Ammon's horn (tissue), 1 donor: Measurements from ENCODE around the gene ATPAF1.
"Not testable (repeated sequence)": the region's sequence is repeated elsewhere in the genome, so short reads cannot be mapped to it uniquely, and the experiment has no call there.

Source experiments
- DNase-seq: peaks from one replicate; pipeline ENCODE4 v3.0.0-alpha.2; 2016; ENCODE audit warnings: low spot score

Gene ATPAF1

DNA sequence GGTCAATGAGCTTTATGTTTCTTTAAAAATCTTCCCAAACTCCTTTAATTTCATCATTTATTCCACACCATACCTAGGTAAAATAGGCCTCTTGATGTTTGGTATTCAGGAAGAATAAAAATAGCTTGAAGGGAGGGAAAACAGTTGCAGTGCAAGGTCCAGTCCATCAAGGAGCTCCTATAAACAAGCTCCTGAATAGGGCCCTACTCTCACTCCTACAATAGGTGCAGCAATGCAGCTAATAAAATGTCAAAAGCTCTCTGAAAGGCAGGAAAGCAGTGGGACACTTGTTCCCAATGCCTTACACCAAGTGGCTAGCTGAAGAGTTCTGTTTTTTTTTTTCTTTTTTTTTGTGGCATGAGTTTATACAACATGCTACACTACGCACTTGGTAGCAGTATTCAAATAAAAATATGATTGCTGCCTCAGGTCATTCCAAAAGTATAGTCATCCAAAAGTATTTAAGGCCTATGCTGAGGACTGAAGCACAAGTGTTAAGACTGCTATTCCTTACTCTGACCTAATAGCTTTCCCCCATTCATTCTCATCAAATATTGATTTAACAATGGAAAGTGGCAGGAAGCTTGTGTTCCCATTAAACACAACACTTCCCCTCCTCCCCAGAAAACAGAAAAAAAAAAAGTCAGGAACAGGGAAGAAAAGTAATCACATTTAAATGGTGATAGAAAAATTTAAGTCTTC, 13.3 kb upstream of the ATPAF1 start:
- DNase-seq = peak; percentile 39

DNA sequence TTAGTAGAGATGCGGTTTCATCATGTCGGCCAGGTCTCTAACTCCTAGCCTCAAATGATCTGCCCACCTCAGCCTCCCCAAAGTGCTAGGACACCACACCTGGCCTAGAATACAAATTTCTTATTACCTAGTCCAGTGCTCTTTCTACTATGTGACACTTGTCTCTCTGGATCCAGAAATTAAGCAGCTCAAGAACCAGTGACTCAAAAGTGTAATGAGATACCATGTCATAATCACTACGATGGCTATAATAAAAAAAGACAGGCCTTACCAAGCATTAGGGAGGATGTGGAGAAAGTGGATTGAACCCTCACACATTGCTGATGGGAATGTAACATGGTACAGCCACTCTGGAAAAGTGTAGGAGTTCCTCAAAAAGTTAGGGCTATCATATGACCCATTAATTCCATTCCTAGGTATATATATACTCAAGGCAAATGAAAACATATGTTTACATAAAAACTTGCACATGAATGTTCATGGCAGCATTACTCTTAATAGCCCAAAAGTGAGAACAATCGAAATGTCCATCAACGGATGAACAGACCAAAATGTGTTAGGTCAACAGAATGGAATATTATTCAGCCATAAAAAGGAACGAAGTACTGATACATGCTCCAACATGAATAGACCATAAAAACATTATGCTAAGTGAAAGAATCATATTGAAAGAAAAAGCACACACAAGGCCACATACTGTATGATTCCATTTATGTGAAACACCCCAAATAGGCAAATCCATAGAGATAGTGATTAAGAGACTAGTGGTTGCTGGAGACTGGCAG, 11.8 kb upstream of the ATPAF1 start:
- no peak for DNase-seq

DNA sequence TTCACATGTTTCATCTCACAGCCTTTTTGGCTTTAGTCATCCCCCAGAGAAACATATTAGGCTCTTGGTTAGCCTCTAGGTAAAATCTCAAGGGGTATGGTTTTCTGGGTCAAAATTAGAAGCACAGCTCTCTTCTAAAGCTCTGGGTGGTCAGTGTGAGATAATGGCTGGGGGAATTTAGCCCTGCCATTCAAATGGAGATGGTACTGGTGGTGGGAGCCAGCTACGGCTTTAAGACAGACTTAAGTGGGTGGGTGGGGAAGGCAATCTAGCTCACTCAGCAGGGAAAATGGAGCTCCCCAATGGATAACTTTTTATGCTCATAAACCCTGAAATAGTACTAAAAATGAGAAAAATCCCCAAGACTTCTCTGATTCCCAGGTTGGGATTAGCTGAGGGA, 9.2 kb upstream of the ATPAF1 start:
- DNase-seq = no peak

DNA sequence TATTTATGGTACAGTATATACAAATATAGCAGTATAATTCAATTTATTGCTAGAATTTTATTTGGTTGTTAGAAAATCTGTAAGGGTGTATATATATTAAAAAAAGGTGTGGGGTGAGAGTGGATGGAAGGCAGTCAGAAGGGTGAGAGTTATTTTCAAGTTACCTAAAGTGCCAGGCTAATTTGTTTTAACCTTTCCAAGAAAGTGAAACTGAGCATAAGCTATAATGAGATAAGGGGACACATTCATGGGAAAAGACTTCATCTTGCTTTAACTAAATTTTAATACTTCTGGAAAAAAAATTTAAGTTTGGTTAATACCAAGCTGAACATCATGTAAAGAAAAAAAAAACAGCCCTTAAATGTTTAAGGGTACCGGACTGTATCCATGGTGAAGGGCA, 8.4 kb upstream of the ATPAF1 start:
- no peak for DNase-seq

DNA sequence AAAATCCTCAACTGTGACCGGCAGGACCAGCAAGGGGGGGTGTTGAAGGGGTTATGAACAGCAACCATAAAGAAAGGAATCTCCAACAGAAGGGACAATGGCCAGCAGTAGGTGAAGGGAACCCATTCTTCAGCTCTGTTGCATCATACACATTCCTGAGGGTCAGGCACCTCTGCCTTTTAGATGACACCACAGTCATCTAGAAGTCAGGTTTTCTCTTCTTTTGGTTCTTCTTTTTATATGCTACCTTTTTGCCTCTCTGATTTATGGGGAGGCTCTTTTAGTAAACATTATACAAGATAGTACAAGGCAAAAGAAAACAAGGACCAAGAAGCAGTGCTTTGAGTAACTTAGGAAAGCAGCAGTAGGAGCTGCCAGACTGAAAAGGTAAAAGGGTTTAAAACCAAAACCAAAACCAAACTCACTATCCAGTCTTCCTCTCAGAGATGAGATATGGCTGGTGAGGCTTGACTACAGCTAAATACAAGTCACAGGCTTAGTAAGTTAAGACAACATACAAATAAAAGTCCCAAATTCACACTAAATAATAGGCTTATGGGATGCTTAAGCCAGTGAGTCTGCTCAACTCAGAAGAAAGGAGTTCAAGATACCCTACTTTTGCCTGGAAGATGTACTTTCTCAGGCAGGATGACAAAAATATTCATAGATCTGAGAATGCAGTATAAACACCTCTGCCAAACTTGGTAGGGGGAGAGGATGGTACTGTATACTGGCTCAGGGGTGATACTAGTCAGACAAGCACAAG, 7.6 kb upstream of the ATPAF1 start:
- no peak for DNase-seq

DNA sequence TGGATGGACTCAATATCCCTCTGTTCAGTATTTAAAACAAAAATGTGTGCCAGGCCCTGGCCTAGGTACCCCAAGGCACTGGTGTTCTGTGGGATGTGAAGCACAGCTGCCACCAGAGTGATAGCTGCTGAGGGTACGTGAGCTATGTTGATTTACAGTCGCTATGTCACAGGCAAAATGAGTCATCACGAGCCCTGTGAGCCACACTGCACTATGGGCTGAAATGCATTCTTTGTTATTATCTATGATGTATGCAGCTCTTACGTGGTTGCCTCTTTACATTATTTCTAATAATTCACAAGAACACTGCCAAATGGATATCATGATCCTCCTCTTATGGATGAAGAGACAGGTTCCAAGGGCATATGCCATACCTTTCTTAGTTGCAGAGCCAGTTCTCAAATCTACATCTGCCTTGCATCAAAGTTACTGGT, 5.6 kb upstream of the ATPAF1 start:
- no peak for DNase-seq

DNA sequence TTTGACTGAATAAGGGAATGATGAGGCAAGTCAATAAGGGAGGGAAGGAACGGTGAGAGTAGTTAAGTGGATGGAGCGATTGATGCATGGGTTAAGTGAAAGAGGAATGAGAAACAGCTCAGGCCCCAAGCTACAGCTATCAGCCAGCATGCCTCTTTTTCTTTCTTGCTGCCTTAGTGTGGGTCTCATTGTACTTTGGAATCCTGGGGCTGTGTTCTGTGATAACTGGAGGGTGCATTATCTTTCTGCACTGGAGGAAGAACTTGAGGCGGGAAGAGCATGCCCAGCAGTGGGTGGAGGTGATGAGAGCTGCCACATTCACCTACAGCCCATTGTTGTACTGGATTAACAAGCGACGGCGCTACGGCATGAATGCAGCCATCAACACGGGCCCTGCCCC, 4.5 kb upstream of the ATPAF1 start:
- DNase-seq = no peak

DNA sequence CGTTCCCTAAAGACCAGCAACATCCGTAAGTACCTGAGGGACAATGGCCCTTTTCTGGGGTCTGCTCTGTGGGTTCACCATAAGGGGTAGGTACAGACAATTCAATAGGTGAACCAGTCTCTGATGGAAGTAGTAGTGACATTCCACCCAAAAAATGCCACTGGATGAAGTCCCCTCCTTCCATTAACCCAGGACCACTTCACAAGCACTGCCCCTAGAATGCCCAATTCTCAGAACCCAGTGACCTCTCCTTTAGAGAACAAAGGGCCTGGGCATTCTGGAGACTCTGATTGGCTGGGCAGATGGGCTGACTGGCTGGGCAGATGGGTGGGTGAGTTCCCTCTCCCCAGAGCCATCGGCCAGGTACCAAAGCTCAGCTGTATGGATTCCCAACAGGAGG, 3.4 kb upstream of the ATPAF1 start, which contains the start of gene TEX38:
TEX38 (plus strand) TSS at position 301 of the 400 bp plus-strand sequence; CDS start at position 382, 81 bp downstream.
- no peak for DNase-seq

DNA sequence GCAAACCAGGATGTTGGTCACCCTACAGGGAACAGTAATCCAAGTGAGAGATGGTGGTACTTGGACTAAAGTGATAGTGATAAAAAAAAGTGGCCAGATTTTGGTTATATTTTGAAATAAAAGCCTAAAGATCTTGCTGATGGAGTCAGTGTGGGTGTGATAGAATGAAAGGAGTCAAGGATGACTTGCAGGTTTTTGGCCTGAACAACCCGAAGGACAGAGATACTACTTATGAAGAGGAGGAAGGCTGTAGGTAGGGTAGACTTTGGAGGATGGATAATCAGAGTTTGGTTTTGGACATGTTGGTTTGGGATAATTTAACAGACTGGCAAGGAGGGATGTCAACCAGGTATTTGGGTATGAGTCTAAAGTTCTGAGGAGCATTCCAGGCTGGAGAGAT, 2.0 kb upstream of the ATPAF1 start:
- DNase-seq = no peak

DNA sequence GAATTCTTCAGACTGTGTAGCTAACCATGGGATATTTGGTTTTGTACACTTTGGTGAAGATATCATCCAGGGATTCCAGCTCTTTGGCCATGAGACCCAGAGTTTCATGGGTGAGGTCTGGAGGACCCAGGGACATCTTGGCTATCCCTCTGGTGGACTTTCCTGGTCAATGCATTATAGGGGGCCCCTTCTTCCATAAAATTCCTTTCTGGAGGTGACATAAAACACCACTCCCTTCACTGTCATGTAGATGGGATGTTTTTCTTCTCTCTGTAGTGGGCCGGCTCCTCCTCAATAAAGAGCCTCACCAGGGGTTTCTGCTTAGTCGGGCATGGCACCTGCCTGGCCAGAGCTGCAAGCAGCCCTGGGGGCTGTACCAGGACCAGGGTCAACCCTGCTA, 2.2 kb downstream of the ATPAF1 start:
- no peak for DNase-seq

DNA sequence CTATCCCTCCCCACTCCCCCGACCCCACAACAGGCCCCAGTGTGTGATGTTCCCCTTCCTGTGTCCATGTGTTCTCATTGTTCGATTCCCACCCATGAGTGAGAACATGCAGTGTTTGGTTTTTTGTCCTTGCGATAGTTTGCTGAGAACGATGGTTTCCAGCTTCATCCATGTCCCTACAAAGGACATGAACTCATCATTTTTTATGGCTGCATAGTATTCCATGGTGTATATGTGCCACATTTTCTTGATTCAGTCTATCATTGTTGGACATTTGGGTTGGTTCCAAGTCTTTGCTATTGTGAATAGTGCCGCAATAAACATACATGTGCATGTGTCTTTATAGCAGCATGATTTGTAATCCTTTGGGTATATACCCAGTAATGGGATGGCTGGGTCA, 5.2 kb downstream of the ATPAF1 start:
- not testable (repeated sequence) for DNase-seq

DNA sequence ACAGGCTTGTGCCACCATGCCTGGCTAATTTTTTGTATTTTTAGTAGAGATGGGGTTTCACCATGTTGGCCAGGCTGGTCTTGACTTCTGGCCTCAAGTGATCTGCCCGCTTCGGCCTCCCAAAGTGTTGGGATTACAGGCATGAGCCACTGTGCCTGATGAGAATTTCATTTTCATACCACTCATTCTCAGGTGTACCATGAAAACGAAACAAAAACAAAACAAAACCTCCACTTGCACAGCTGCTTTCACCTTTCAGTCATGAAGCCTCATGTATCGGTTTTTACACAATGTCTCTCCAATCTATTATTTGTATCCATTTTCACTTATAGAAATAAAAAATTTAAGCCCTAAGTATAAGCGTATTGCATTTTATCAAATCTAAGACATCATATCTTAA, 8.0 kb downstream of the ATPAF1 start:
- DNase-seq = not testable (repeated sequence)

DNA sequence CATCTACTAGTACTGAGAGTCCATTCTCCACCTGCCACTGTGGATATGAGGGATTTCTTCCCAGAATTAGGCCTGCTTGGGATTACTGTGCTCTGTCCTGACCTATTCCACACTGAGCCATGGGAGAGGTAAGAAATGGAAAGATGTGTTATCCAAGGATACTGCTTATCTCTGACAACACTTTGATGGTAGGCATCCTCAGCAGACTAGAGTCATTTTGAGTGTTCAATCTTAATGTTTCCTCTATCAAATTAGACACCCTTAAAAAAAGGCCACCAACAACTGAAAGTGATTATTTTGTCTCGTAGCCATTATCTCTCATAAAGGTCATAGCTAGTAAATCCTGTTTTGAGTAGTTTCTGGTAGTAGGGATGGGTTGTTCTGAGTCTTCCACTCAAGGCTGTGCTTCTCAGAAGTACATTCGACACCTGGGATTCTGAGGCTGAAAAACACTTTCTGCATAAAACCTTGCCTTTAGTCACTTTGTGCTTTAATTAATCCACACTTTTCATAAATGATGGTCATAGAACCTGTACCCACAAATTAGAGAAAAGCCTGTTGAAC, 8.8 kb downstream of the ATPAF1 start:
- no peak for DNase-seq

DNA sequence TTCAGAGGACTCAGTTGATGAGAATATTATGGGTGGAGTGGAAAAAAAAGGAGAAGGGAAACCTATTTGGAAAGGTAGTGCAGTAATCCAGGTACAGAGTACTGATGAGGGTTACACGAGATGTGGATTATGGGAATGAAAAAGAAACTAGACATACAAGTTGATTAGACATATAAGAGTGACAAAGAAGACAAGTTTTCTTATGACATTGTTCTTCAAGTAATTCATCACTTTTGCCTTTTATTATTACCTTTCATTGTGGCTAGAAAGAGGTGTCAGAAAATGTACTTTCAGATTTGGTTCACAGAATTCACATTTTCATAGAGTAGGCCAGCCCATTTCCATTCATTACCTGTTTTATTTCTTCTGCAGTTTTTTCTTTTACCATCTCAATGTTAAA, 10.4 kb downstream of the ATPAF1 start:
- no peak for DNase-seq

DNA sequence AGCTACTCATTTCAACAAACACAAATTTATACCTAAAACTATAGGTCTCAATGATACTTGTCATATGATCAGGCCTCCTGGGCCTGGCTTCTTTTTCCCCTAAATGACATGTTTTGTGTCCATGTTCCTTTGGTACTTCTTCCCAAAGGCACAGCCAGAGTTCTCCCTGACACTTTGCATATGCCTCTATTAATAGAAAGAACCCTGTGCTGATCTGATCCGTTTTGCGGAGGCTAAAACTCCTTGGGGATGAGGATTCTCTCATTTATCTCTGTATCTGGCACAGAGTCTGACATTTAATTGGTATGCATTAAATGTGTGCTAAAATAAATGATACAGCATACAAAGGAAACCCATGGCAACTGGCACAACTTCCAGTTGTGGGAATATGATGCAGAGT, 11.5 kb downstream of the ATPAF1 start:
- DNase-seq = no peak

DNA sequence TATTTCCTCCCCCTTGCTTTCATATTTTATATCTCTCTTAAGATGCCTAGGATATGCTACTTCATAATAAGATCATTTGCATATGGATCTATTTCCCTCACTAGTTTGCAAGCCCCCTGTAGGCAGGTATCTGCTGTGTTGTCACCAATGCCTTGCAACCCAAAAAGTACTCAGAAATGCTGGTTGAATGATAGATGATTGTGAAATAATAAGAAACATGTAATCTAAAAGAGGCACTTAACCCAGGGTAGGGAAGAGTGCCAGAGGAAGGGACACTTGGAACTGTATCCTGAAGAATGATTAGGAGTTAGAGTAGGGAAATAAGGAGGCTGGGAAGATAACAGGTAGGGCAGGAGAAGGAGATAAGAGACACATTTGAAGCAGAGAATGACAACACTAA, 12.3 kb downstream of the ATPAF1 start:
- DNase-seq = no peak

DNA sequence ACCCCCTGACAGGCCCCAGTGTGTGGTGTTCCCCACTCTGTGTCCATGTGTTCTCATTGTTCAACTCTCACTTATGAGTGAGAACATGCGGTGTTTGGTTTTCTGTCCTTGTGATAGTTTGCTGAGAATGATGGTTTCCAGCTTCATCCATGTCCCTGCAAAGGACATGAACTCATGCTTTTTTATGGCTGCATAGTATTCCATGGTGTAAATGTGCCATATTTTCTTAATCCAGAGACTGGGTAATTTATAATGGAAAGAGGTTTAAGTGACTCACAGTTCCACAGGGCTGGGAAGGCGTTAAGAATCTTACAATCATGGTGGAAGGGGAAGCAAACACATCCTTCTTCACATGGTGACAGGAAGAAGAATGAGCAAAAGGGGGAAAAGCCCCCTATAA, 13.5 kb downstream of the ATPAF1 start:
- not testable (repeated sequence) for DNase-seq

DNA sequence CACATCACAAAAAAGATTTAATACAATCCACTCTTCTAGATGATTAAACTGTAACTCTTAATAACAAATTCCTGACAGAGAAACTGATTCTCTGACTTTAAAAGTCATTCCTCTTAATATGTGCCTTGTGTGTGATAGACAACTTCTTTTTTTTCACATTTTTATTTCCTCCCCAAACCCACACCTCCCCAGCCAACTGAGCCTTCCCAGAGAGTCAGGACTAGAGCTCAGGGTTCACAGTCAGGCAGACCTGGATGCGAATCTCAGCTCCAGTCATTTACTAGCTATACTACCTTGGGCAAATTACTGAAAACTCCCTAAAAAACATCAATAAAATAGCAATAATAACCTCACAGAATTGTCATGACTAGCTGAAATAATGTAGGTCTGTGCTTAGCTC, 14.2 kb downstream of the ATPAF1 start:
- DNase-seq = no peak

DNA sequence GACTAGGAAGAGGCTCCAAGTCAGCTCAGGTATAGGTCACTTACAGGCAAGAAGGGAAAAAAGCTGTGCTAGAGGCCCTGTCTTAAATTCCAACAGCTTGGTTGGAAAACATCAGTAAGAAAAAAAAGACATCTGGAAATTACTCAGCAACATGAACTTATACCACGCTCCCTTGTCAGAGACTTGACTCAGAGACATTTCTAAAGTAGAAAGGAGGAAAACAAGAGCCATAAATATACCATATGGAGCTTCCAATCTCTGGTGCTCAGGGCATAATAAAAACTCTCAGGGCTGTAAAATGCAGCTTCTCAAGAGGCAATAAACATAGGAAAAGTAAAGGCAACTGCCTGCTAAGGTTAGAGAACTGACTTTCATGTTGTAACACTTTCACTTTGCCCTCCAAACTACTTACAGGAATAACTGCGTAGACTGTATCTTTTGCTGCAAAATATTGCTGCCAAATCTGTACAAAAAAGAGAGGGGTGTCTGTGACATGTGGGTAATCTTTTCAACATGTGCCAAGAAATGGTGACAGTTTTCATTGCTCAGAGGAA, 14.7 kb downstream of the ATPAF1 start:
- peak; percentile 7 for DNase-seq

DNA sequence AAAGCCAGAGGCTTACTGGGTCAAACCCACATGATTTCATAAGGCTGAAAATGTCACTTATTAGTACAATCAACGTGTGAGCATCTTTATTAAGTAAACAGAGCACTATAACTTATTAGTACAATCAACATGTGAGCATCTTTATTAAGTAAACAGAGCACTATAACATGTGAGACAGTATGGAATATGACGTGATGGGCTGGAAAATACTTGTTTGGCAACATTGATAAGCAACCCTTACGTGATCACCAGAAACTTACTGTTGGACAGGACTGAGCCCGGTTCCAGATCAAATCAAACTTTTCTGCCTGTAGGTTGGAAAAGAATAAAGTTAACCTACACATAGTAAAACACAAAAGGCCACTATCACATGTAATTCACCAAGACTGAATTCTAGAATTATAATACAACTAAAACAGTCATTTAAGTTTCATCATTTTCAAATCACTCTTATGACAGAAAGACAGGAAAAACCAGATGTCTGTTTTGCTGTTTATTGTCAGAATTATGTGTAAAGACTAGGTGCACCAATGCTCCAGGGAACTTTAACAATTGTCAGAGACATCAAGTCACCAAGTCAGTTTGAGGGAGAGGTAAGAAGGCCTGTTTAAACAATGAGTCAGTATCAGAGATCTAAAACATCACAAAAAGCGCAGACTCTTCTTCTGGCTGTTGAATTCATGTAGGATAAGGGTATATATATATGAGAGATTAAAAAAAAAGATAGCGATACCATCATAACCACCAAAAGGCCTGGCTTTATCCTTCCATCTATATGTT, 15.7 kb downstream of the ATPAF1 start:
- DNase-seq = no peak

DNA sequence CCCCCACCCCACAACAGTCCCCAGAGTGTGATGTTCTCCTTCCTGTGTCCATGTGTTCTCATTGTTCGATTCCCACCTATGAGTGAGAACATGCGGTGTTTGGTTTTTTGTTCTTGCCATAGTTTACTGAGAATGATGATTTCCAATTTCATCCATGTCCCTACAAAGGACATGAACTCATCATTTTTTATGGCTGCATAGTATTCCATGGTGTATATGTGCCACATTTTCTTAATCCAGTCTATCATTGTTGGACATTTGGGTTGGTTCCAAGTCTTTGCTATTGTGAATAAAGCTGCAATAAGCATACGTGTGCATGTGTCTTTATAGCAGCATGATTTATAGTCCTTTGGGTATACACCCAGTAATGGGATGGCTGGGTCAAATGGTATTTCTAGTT, 17.0 kb downstream of the ATPAF1 start:
- DNase-seq = not testable (repeated sequence)
